ENCODE results near the gene SEMA3F.

SEMA3F gene

GRCh38 chr3:50195501-50196252 lies 40.6 kb downstream of the SEMA3F start:
- H3K4me2 ChIP-seq (ENCODE audit: insufficient read depth, low read length): no peak overlapping the region
- H3K9ac ChIP-seq (ENCODE audit: low read depth, low read length): no peak overlapping the region
- no peak overlapping the region for H3K27ac ChIP-seq (ENCODE audit: low read length)
- H3K27me3 ChIP-seq (ENCODE audit: insufficient read depth, low read length, poor library complexity): no peaks in the 10 kb centered on the region
- no peaks in the 10 kb centered on the region for H3K9me3 ChIP-seq (ENCODE audit: insufficient read depth, low read length, severe bottlenecking)
- DNase-seq (no peak), ATAC-seq (ENCODE audit: insufficient read depth, low read depth) (no peak)
- H4K20me1 ChIP-seq (ENCODE audit: insufficient read depth, low read length): 0 out of 2 replicates have a peak, but pooled peaks cover 2% of the 10 kb centered on the region
- H3K4me1 ChIP-seq (ENCODE audit: insufficient read depth, low read length): peaks cover 3% of the 10 kb centered on the region
- TF ChIP-seq CTCF (IDR thresholded peaks at IDR 0.05; ENCODE audit: borderline replicate concordance, extremely low read depth, low read length, poor library complexity, severe bottlenecking) (no peak), EZH2 (IDR thresholded peaks at IDR 0.05; ENCODE audit: borderline replicate concordance, low read depth, low read length, severe bottlenecking) (no peak)
- no peaks in the 10 kb centered on the region for H3K79me2 ChIP-seq (ENCODE audit: insufficient read depth, low read length)
- H2AFZ ChIP-seq (ENCODE audit: low read depth, low read length): no peak overlapping the region
- H3K4me3 ChIP-seq (ENCODE audit: low read depth in 1 of 2, low read length in 2 of 2): no peak overlapping the region
- no peaks in the 10 kb centered on the region for H3K36me3 ChIP-seq (ENCODE audit: insufficient read depth, low read length)

- Histone ChIP-seq H3K4me2 (ENCODE audit: insufficient read depth, low read length) (no peak overlapping the region), H3K4me1 (ENCODE audit: insufficient read depth, low read length) (peaks cover 3% of the 10 kb centered on the region), H3K36me3 (ENCODE audit: insufficient read depth, low read length) (no peaks in the 10 kb centered on the region), H3K79me2 (ENCODE audit: insufficient read depth, low read length) (no peaks in the 10 kb centered on the region), H3K9ac (ENCODE audit: low read depth, low read length) (no peak overlapping the region), H3K27ac (ENCODE audit: low read length) (no peak overlapping the region), H4K20me1 (ENCODE audit: insufficient read depth, low read length) (no peaks in the 10 kb centered on the region), H2AFZ (ENCODE audit: low read depth, low read length) (no peak overlapping the region), H3K9me3 (ENCODE audit: insufficient read depth, low read length, severe bottlenecking) (no peaks in the 10 kb centered on the region), H3K4me3 (ENCODE audit: low read depth in 1 of 2, low read length in 2 of 2) (no peak overlapping the region), H3K27me3 (ENCODE audit: insufficient read depth, low read length, poor library complexity) (peaks cover 5% of the 10 kb centered on the region)
- ATAC-seq (ENCODE audit: insufficient read depth, low read depth): no peak
- no peak for DNase-seq
- no peak for TF ChIP-seq EZH2 (IDR thresholded peaks at IDR 0.05; ENCODE audit: borderline replicate concordance, low read depth, low read length, severe bottlenecking)
These were observed 41.2 kb downstream of the SEMA3F start for GRCh38 chr3:50196253-50196801.

- H3K9me3 ChIP-seq (ENCODE audit: insufficient read depth, low read length, severe bottlenecking): no peaks in the 10 kb centered on the region
- H3K4me3 ChIP-seq (ENCODE audit: low read depth in 1 of 2, low read length in 2 of 2): no peak overlapping the region
- no peak overlapping the region for H2AFZ ChIP-seq (ENCODE audit: low read depth, low read length)
- peaks cover 7% of the 10 kb centered on the region; the same call in 1 of the 2 replicates for H4K20me1 ChIP-seq (ENCODE audit: insufficient read depth, low read length)
- no peaks in the 10 kb centered on the region for H3K36me3 ChIP-seq (ENCODE audit: insufficient read depth, low read length)
- DNase-seq: no peak
- no peak for ATAC-seq (ENCODE audit: insufficient read depth, low read depth)
- H3K79me2 ChIP-seq (ENCODE audit: insufficient read depth, low read length): no peaks in the 10 kb centered on the region
- H3K4me2 ChIP-seq (ENCODE audit: insufficient read depth, low read length): no peak overlapping the region
- peaks cover 40% of the 10 kb centered on the region for H3K27me3 ChIP-seq (ENCODE audit: insufficient read depth, low read length, poor library complexity)
- H3K9ac ChIP-seq (ENCODE audit: low read depth, low read length): no peak overlapping the region
- no peaks in the 10 kb centered on the region for H3K4me1 ChIP-seq (ENCODE audit: insufficient read depth, low read length)
- no peak for TF ChIP-seq EZH2 (IDR thresholded peaks at IDR 0.05; ENCODE audit: borderline replicate concordance, low read depth, low read length, severe bottlenecking)
- no peak for TF ChIP-seq CTCF (IDR thresholded peaks at IDR 0.05; ENCODE audit: borderline replicate concordance, extremely low read depth, low read length, poor library complexity, severe bottlenecking)
- no peak overlapping the region for H3K27ac ChIP-seq (ENCODE audit: low read length)
These were observed 46.6 kb downstream of the SEMA3F start for GRCh38 chr3:50201573-50202315.

Data from DND-41 (cell line).